HepG2 (cell line): ENCODE data around the gene PIEZO2. TPM values are rescaled to one million over a fixed set of nuclear protein-coding genes. Genes with fewer than 3 reads are reported as not detected.

Experiments used
- ATAC-seq: fragments of 200-7000 bp; cut with Tn5 transposase; 3 replicates; pipeline ENCODE4 v1.9.1; 2020; ENCODE audit warnings: mild to moderate bottlenecking, moderate library complexity
- BruUV-seq: library from RNA; stranded (reverse); fragments of 400-500 nt; replicated peaks from 2 replicates; lab custom pipeline; 2021; lab: Mats Ljungman, UMichigan
- CTCF ChIA-PET: fragments of 300-600 bp; formaldehyde crosslinking; extraction: SDS; loops from one replicate; lab custom pipeline; 2021; ENCODE audit warnings: low total read pairs, inconsistent platforms, low intra/inter-chr PET ratio; lab: Yijun Ruan, JAX
- POLR2A ChIA-PET: fragments of 350-600 bp; sonication (Branson Sonifier 250); formaldehyde crosslinking; loops from one replicate; lab custom pipeline; 2020; ENCODE audit warnings: antibody characterized with exemption, inconsistent platforms; lab: Yijun Ruan, JAX
- DNase-seq: peaks from one replicate; pipeline ENCODE4 v3.0.0-alpha.2; 2015; ENCODE audit warnings: low spot score
- FAIRE-seq: peaks from 3 replicates; lab custom pipeline; 2011; peaks lifted over from hg19 to GRCh38; lab: Jason Lieb, UNC
- H2AFZ ChIP-seq: one replicate; pipeline ENCODE4 v1.6.1; 2011; ENCODE audit warnings: low read length, inconsistent platforms
- H3K27ac ChIP-seq: fragments of 300-600 bp; 3 replicates; pipeline ENCODE4 v1.8.0; 2011; ENCODE audit warnings: mixed run types, mild to moderate bottlenecking, mixed read lengths, low read length, inconsistent platforms; ENCODE audit not compliant: insufficient read depth; ENCODE audit errors: extremely low read length
- H3K27me3 ChIP-seq, 2 experiments: fragments of 200-600 bp in 1 of 2; 2 replicates in 1 of 2; 3 replicates in 1 of 2; pipeline versions ENCODE4 v1.6.0 to v1.8.0; 2011; ENCODE audit warnings: low read length in 2 of 2, mild to moderate bottlenecking in 2 of 2, moderate library complexity in 2 of 2, inconsistent platforms in 1 of 2; ENCODE audit not compliant: insufficient read depth in 2 of 2, control insufficient read depth in 1 of 2
- H3K36me3 ChIP-seq, 2 experiments: fragments of 200-600 bp in 1 of 2; replicated peaks in 1 of 2; 2 replicates in 1 of 2; 3 replicates in 1 of 2; pipeline versions ENCODE4 v1.5.1 to v1.8.0; 2011; ENCODE audit warnings: low read length in 2 of 2, inconsistent platforms in 1 of 2; ENCODE audit not compliant: insufficient read depth in 2 of 2, control insufficient read depth in 1 of 2
- H3K4me1 ChIP-seq: 2 replicates; pipeline ENCODE4 v1.5.1; 2012; ENCODE audit warnings: low read length, inconsistent platforms; ENCODE audit not compliant: insufficient read depth
- H3K4me2 ChIP-seq: 2 replicates; pipeline ENCODE4 v1.6.0; 2011; ENCODE audit warnings: low read depth, low read length, inconsistent platforms
- H3K4me3 ChIP-seq, 3 experiments: fragments of 200-600 bp in 1 of 3; sonication (generic), shearing (Covaris generic) in 1 of 3; replicated peaks in 1 of 3; 2 replicates each; pipeline ENCODE4 v1.5.1; 2011 to 2016; ENCODE audit warnings: low read length in 3 of 3, inconsistent platforms in 2 of 3, low read depth in 2 of 3, mild to moderate bottlenecking in 2 of 3, control low read depth in 1 of 3, mixed read lengths in 1 of 3; ENCODE audit not compliant: insufficient read depth in 1 of 3
- H3K79me2 ChIP-seq: one replicate; pipeline ENCODE4 v1.6.1; 2011; ENCODE audit warnings: low read length, inconsistent platforms; ENCODE audit not compliant: insufficient read depth
- H3K9ac ChIP-seq: 2 replicates; pipeline ENCODE4 v1.6.0; 2011; ENCODE audit warnings: mild to moderate bottlenecking, low read depth, low read length, inconsistent platforms; ENCODE audit not compliant: insufficient read depth
- H3K9me3 ChIP-seq: 2 replicates; pipeline ENCODE4 v1.5.1; 2012; ENCODE audit warnings: mild to moderate bottlenecking, low read length
- H4K20me1 ChIP-seq: 2 replicates; pipeline ENCODE4 v1.6.0; 2011; ENCODE audit warnings: inconsistent platforms, mild to moderate bottlenecking, low read length, moderate library complexity; ENCODE audit not compliant: insufficient read depth
- ELF3 ChIP-seq: IDR thresholded peaks from 2 replicates; pipeline ENCODE4 v1.6.1; 2016; ENCODE audit warnings: missing genetic modification reagents, missing compliant biosample characterization
- FOXA3 ChIP-seq: IDR thresholded peaks from 2 replicates; pipeline ENCODE4 v1.6.1; 2016; ENCODE audit warnings: missing genetic modification reagents, missing compliant biosample characterization
- FOXO1 ChIP-seq: sonication (generic); formaldehyde crosslinking; IDR thresholded peaks from 2 replicates; pipeline ENCODE4 v1.4.0; 2020; ENCODE audit warnings: missing genetic modification reagents
- GATAD2A ChIP-seq: IDR thresholded peaks from 2 replicates; pipeline ENCODE4 v1.6.1; 2016
- GLI4 ChIP-seq: sonication (generic); formaldehyde crosslinking; IDR thresholded peaks from 2 replicates; pipeline ENCODE4 v1.5.1; 2020; ENCODE audit warnings: missing genetic modification reagents, mild to moderate bottlenecking, moderate library complexity, borderline replicate concordance
- HDAC2 ChIP-seq: sonication (generic); formaldehyde crosslinking; IDR thresholded peaks from 2 replicates; pipeline ENCODE4 v1.4.0; 2020; ENCODE audit warnings: missing genetic modification reagents
- IKZF5 ChIP-seq: IDR thresholded peaks from 2 replicates; pipeline ENCODE4 v1.6.1; 2018; ENCODE audit warnings: missing genetic modification reagents, mild to moderate bottlenecking, missing compliant biosample characterization
- KLF9 ChIP-seq: IDR thresholded peaks from 2 replicates; pipeline ENCODE4 v1.6.1; 2016; ENCODE audit warnings: low read depth
- KMT2B ChIP-seq: IDR thresholded peaks from 2 replicates; pipeline ENCODE4 v1.6.1; 2016; ENCODE audit warnings: missing genetic modification reagents, missing compliant biosample characterization
- LCORL ChIP-seq, 2 experiments: fragments of 450-650 bp in 1 of 2; sonication (generic) in 1 of 2; formaldehyde crosslinking in 1 of 2; IDR thresholded peaks; 2 replicates each; pipeline versions ENCODE4 v1.5.0 to v1.6.1; 2017 to 2020; ENCODE audit warnings: antibody characterized with exemption in 1 of 2, missing genetic modification reagents in 1 of 2
- MAFF ChIP-seq: IDR thresholded peaks from 2 replicates; pipeline ENCODE4 v1.6.1; 2011; ENCODE audit warnings: low read depth, low read length, improper control_type of control experiment
- MED13 ChIP-seq: sonication (generic); formaldehyde crosslinking; IDR thresholded peaks from 2 replicates; pipeline ENCODE4 v1.5.0; 2020; ENCODE audit warnings: missing genetic modification reagents
- MTA3 ChIP-seq: sonication (generic); formaldehyde crosslinking; IDR thresholded peaks from 2 replicates; pipeline ENCODE4 v1.4.0; 2020; ENCODE audit warnings: missing genetic modification reagents
- NCOA2 ChIP-seq: sonication (generic); formaldehyde crosslinking; IDR thresholded peaks from 2 replicates; pipeline ENCODE4 v1.8.0; 2022; ENCODE audit warnings: inconsistent platforms
- NFE2 ChIP-seq: sonication (generic); formaldehyde crosslinking; IDR thresholded peaks from 2 replicates; pipeline ENCODE4 v1.4.0; 2020; ENCODE audit warnings: missing genetic modification reagents
- NPAS2 ChIP-seq: sonication (generic); formaldehyde crosslinking; IDR thresholded peaks from 2 replicates; pipeline ENCODE4 v1.8.0; 2022; ENCODE audit warnings: mild to moderate bottlenecking, missing genetic modification reagents, borderline replicate concordance
- NR0B2 ChIP-seq: sonication (generic); formaldehyde crosslinking; IDR thresholded peaks from 2 replicates; pipeline ENCODE4 v1.4.0; 2020; ENCODE audit warnings: mild to moderate bottlenecking, missing genetic modification reagents
- PHF8 ChIP-seq: sonication (generic); formaldehyde crosslinking; IDR thresholded peaks from 2 replicates; pipeline ENCODE4 v1.5.0; 2020; ENCODE audit warnings: missing genetic modification reagents
- POGZ ChIP-seq: sonication (generic); formaldehyde crosslinking; IDR thresholded peaks from 2 replicates; pipeline ENCODE4 v1.4.0; 2020; ENCODE audit warnings: mild to moderate bottlenecking, missing genetic modification reagents
- SPEN ChIP-seq: sonication (generic); formaldehyde crosslinking; IDR thresholded peaks from 2 replicates; pipeline ENCODE4 v1.5.1; 2020; ENCODE audit warnings: low read depth, mild to moderate bottlenecking, missing genetic modification reagents
- ZMAT3 ChIP-seq: sonication (generic); formaldehyde crosslinking; conservative IDR thresholded peaks from 2 replicates; pipeline ENCODE4 v1.7.0; 2021; ENCODE audit warnings: missing genetic modification reagents
- ZNF326 ChIP-seq: sonication (generic); formaldehyde crosslinking; IDR thresholded peaks from 2 replicates; pipeline ENCODE4 v1.4.0; 2020; ENCODE audit warnings: missing genetic modification reagents, borderline replicate concordance
- ZNF362 ChIP-seq: sonication (generic); formaldehyde crosslinking; IDR thresholded peaks from 2 replicates; pipeline ENCODE4 v1.4.0; 2020; ENCODE audit warnings: missing genetic modification reagents, mild to moderate bottlenecking, borderline replicate concordance
- ZNF605 ChIP-seq: sonication (generic); formaldehyde crosslinking; IDR thresholded peaks from 2 replicates; pipeline ENCODE4 v1.8.0; 2022; ENCODE audit warnings: mild to moderate bottlenecking, missing genetic modification reagents
- ZNF879 ChIP-seq: sonication (generic); formaldehyde crosslinking; IDR thresholded peaks from 2 replicates; pipeline ENCODE4 v1.8.1; 2023; ENCODE audit warnings: missing genetic modification reagents
- WGBS: methylation state at CpG from one replicate; pipeline ENCODE4 v1.1.6; 2017; ENCODE audit warnings: low lambda C conversion rate; 5-methylcytosine and 5-hydroxymethylcytosine counted together
- in situ Hi-C: cut with HindIII; loops from 2 replicates; pipeline ENCODE4 v1.10.0; 2017; ENCODE audit warnings: low pct_unique_long_range_greater_than_20kb; ENCODE audit not compliant: extremely low pct_ligation_motif_present
- intact Hi-C: fragments of 100-400 bp; cut with micrococcal nuclease; formaldehyde crosslinking; loops from one replicate; pipeline ENCODE4 v1.10.0; 2022; ENCODE audit not compliant: unreplicated experiment
- polyA plus RNA-seq, 8 experiments: library from polyadenylated mRNA; depleted of rRNA in 3 of 8; stranded (reverse) in 7 of 8; unstranded in 1 of 8; fragments of >200 nt; fragmentation: Illumina TruSeq in 4 of 8; extraction: Trizol in 4 of 8; gene quantifications; 2 replicates each; pipeline versions ENCODE4 v1.2.1 to v1.2.3, GENCODE V29; 2011 to 2016; ENCODE audit warnings: low read depth in 4 of 8, missing spikeins in 1 of 8, mixed read lengths in 1 of 8; ENCODE audit not compliant: insufficient read depth in 1 of 8
- total RNA-seq, 5 experiments: library from RNA; depleted of rRNA; stranded (reverse); fragments of >200 nt; fragmentation: Illumina TruSeq; extraction: Trizol; gene quantifications; 2 replicates each; pipeline ENCODE4 v1.2.3, GENCODE V29; 2016; ENCODE audit warnings: low read depth in 1 of 5

The PIEZO2 gene
- total and polyA plus RNA-seq, 2 of the 13 experiments (the other 11 are each of a cell fraction or from before 2014, with no cell fraction given) = 15.2 to 27.2 TPM

GRCh38 chr18:10909724-10910123 is 239.6 kb downstream of the PIEZO2 start (continued):
- TF ChIP-seq NR0B2 (CRISPR knock-in tag) (no peak), MAFF (no peak)
- TF ChIP-seq, all 625 proteins: peak for 0

GRCh38 chr18:10908760-10909159 is 240.6 kb downstream of the PIEZO2 start:
- no peak overlapping the region for H3K9ac ChIP-seq
- intact Hi-C loops = no loop called here
- H3K4me2 ChIP-seq = peak overlapping the region; percentile 22; the same call in 1 of the 2 replicates
- no peaks in the 10 kb centered on the region; a peak in 2 of 5 replicates for H3K36me3 ChIP-seq
- ChIA-PET POLR2A (no interaction called here), CTCF (no interaction called here)
- 61% methylated on average over 4 of the region's 5 CpGs for WGBS
- no peaks in the 10 kb centered on the region for H3K79me2 ChIP-seq
- peaks cover 48% of the 10 kb centered on the region for H3K4me1 ChIP-seq
- no peaks in the 10 kb centered on the region for H3K9me3 ChIP-seq
- H4K20me1 ChIP-seq = no peaks in the 10 kb centered on the region
- no TSS peak for BruUV-seq
- peak overlapping the region; percentile 8 for H3K27ac ChIP-seq
- no peak overlapping the region for H3K4me3 ChIP-seq
- ATAC-seq (peak; percentile 79), DNase-seq (peak; percentile 34), FAIRE-seq (no peak)
- H3K27me3 ChIP-seq = no peaks in the 10 kb centered on the region
- in situ Hi-C loops = no loop called here
- H2AFZ ChIP-seq = no peak overlapping the region
- no peak for TF ChIP-seq SPEN (CRISPR knock-in tag)
- no peak for TF ChIP-seq KMT2B (CRISPR knock-in tag)
- TF ChIP-seq ZNF605 (CRISPR knock-in tag) = no peak
- no peak for TF ChIP-seq MED13 (CRISPR knock-in tag)
- peak; percentile 16; the same call in 1 of the 2 replicates for TF ChIP-seq FOXO1 (CRISPR knock-in tag)
- TF ChIP-seq KLF9 (CRISPR knock-in tag) = no peak
- no peak for TF ChIP-seq NFE2 (CRISPR knock-in tag)
- no peak for TF ChIP-seq ZNF326 (CRISPR knock-in tag)
- peak; percentile 91 for TF ChIP-seq ZNF362
- no peak for TF ChIP-seq PHF8 (CRISPR knock-in tag)
- TF ChIP-seq NPAS2 (CRISPR knock-in tag) = no peak
- TF ChIP-seq HDAC2 (CRISPR knock-in tag) = peak; percentile 15; the same call in 1 of the 2 replicates
- TF ChIP-seq GATAD2A (CRISPR knock-in tag) = peak; percentile 41; the same call in 1 of the 2 replicates
- no peak for TF ChIP-seq LCORL (IDR thresholded peaks at IDR 0.05)
- peak; percentile 50; the same call in 1 of the 2 replicates for TF ChIP-seq LCORL (CRISPR knock-in tag; IDR thresholded peaks at IDR 0.05)
- TF ChIP-seq FOXA3 (CRISPR knock-in tag) = peak; percentile 39; the same call in 1 of the 2 replicates
- TF ChIP-seq GLI4 = no peak
- TF ChIP-seq NCOA2 (CRISPR knock-in tag) = no peak
- TF ChIP-seq ZNF879 = no peak
- TF ChIP-seq ELF3 = 0 out of 2 replicates have a peak, but pooled peaks have one; percentile 33
- TF ChIP-seq POGZ (CRISPR knock-in tag) = peak; percentile 53; the same call in 1 of the 2 replicates
- TF ChIP-seq MTA3 (CRISPR knock-in tag) = no peak
- no peak for TF ChIP-seq ZMAT3 (CRISPR knock-in tag)
- peak; percentile 27; the same call in 1 of the 2 replicates for TF ChIP-seq IKZF5 (CRISPR knock-in tag)
